Hindlimb muscle (tissue), 1 donor: ENCODE results near the gene CHN1. TPM values are rescaled to one million over a fixed set of nuclear protein-coding genes. Genes with fewer than 3 reads are reported as not detected.

Experiments
- DNase-seq: peaks from one replicate; pipeline ENCODE4 v3.0.0-alpha.2; 2013
- polyA plus RNA-seq: library from polyadenylated mRNA; unstranded; fragments of 120-200 nt; gene quantifications from one replicate; pipeline ENCODE4 v1.2.1, GENCODE V29; 2013; ENCODE audit not compliant: insufficient read length

Gene CHN1
- polyA plus RNA-seq, 1 donor, result 13.2 TPM

DNA sequence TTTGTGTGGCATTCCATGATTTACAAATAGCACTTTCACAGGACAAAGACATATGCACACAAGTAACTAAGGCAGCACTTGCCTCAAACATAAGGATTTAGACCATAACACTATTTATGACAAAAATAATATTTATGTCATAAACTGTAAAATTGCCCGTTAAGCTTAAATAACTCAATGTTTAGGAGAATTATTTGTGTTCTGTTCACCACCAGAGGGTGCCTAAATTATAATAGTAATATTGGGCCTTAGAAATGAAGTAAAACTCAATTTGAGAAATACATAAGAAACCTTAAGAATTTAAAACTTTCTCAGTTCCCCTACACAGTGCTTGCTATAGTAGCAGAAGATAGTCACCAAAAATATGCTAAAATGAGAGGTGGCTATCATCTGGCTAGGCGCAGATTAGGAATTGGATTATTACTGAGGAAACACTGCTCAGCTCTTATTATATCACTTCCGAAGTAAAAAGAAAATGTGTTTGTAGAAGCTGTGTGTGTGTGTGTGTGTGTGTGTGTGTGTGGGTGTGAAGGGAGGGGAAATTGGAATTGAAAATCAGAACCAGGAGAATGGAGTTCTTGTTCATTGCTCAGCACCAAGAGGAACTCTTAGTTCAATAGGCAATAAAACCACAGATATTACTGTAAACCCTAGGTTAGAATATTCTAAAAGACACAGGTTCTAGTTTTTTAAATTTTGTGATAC lies 4.9 kb upstream of the CHN1 start:
- DNase-seq, result no peak

DNA sequence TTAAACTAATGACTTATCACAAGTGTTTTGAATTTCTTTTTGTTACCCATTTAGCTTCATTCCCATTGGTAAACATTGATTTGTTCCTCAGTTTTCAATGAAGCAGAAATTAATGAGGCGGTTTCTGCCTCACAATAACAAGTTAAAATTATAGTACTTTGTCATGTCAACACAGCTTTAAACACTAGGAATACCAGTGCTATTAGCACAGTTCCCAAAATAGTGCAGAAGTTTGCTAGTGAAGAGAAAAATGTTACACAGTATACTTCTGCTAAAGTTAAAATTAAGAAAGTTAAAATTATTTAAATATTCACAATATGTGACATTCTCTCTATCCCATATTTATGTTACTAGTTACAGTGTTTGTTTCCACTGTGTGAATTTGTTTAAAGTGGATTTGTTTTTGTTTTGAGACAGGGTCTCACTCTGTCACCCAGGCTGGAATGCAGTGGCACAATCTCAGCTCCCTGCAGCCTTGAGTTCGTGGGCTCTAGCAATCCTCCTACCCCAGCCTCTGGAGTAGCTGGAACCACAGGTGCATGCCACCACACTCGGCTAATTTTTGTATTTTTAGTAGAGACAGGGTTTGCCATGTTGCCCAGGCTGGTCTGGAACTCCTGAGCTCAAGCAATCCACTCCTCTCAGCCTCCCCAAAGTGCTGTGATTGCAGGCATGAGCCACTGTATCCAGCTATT lies 3.8 kb upstream of the CHN1 start:
- no peak for DNase-seq

DNA sequence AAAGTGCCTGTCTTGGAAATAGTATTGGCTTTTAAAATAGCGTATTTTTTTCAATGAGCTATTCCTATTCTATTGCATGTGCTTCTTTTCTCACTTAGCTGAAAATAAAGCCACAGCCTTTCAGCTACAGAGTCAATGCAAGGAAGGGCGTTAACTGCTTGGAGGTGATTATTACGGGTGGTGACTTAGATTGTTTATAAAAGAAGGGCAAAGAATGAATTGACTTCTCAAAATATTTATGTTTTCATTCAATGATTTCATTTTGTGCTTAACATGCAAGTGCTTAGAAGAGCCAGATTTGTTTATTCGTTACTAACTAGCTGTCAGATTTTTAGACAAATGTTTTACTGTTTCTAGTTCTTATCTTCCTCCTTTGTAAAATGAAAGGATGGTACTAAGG lies 2.8 kb upstream of the CHN1 start:
- DNase-seq, result no peak

DNA sequence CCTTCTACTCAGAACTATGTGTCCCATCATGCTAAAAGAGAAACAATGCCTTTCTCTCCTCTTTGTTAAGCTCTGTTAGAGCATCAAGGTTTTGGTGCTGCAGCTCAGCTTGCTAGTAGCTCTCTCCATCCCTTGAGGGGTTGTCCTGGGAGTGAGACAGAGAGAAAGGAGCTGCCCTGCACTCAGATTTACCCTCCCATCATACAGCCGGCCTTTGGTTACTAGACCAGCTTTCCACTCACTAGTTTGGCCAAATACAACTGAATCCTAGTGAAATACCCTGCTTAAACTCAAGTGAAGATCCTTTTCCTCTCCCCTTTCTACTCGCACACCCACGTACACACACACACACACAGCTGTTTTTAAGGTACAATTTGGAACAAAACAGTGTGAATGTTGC lies 2.3 kb upstream of the CHN1 start:
- no peak for DNase-seq

DNA sequence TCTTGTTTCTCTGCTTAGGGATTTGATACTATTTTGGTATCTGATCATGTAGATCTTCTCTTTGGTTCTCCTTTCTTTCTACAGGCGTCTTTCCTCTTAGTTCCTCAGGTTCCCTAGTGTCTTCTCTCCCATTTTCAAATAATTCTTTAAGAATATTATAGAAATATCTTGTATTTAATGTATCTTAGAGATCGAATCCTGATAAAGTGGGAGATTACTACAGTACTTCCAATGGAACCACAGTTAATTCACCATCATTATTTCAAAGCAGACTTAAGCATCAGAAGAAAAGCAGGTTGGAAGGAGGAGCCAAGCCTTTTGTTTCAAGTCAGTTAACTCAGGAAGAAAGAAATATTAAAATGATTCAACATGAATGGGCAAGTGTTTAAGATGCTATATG lies 1.1 kb upstream of the CHN1 start:
- no peak for DNase-seq

DNA sequence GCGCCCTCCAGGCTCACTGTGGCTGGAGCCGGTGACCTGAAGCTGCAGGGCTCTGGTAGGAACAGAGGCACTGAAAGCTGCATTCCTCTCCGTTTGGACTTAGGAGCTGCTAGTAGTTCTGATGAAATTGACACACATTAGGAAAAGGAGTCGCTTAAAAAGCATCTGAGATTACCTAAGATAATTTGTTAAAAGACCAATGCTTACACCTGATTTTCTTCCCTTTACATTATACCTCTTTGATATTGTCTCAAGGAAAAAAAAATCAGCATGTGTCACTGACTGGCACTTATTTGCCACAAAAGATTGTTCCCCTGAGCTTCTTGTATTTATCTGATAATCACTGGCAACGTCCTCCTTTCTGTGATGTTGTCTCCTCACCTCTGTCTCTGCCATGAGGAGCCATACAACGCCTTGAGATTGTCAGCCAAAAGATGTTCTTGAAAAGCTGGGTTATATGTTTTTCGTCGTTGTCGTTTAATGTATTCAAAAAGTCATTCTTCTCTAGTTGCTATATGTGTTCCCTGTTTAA lies 618 bp upstream of the CHN1 start:
- no peak for DNase-seq

DNA sequence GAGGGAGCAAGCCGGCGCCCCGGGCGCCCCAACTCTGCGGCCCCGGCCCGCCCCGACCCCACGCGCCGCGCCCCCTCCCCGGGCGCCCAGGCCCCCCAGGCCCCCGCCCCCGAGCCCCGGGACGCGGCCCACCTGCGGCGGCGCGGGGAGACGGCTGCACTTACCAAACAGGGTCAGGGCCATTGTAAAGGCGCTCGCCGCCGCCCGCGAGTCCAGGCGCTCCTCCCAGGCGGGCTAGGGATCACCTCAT lies 526 bp downstream of the CHN1 start:
- no peak for DNase-seq

DNA sequence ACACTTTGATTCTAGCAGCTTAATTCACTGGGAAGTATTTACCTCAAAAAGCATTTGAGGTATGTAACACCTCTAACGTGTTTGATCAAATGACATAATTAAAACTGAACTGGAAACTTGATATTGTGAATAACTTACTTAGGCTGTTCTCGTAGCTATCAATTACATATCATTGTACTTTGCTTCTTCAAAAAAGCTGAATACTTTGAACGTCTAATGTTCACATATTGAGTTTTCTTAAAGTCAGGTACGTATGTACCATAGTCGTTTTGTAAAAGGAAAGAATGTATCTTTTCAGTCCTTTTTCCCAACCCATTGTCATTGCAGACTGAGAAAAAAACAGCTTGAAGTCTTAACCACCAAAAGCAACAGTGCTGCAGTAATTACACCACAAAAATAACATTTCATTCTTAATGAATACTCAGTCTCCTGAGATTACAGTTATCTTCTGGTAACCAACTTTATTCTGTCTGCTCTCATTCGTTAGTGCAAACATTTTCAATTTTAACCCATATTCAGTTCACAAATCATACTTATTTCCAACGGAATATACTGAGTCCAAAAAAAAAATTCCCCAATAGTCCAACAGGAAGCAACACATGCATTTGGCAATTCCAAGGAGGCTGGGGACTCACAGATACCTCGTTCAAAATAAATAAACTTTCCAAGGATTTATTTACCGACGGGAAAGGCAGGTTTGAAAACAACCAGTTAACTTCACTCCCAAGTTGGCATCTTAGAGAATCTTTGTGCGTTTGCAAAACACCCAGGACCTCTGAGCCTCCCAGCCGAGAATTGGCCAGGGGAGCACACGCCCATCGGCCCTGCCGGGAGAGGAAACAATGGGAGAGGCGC lies 1.1 kb downstream of the CHN1 start:
- no peak for DNase-seq

DNA sequence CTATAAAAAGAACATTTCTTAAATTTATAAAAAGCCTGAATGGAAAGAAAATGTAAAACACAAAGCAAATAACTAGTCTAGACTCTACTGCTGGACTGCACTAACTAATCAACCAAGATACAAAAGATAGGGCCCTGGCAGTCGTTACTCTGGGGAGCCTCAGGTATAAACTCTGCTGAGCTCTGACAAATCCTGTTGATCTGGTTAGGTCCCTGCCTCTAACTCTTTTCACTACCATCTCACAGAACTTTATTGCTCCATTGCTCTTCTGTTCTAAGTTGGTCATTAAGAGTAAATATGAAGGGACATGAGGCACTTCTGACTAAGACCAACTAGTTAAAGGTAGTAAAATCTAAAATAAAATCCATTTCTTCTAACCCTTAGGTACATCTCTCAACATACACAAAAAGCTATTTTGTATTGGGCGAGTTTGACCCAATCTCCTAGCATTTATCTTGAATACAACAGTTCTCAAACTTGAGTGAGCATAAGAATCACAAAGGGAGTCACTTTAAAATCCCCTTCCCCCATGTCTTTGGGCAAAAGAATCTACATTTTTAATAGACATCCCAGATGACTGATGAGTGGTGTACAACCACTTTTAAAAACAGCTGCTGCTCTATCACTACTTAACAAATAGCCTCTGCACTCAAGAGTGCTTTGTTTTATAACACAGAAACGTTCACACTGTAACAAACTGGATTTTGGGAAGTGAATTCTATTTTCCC lies 2.5 kb downstream of the CHN1 start:
- no peak for DNase-seq

DNA sequence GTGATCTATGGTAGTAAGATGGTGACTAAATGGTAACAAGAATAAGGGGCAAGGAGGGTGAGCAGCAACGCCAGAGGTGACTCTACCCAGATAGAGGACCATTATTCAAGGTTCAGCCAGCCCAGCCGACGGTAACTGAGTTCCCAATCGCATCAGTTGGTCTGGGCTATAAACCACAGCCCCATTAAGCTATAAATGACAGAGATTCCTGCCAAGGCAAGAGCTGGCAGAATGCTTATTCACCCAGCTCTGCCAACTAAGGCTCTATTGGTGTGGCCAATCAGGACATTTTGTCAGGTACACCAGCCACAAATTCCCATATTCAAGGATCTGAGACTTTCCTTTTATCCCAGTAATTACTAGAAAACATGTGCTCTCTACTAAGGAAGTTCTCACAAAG lies 3.6 kb downstream of the CHN1 start:
- DNase-seq, result no peak

DNA sequence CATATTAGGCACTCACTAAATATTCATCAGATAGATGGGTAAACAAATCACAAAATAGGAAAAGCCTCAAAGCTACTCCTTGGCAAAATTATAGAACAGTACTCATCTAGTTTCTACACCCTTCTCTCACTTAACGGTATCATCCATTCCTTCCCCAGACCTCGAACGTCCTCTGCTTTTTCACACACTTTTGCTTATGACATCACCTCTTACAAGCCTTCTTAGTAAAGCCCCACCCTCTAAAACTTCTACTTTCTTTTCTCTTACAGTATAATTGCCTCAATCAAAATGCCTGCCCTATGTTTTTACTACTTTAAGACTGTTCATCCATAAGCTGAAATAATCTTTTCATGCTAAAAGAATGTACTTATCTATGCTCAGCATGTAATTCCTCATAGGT lies 8.1 kb downstream of the CHN1 start:
- DNase-seq, result no peak

DNA sequence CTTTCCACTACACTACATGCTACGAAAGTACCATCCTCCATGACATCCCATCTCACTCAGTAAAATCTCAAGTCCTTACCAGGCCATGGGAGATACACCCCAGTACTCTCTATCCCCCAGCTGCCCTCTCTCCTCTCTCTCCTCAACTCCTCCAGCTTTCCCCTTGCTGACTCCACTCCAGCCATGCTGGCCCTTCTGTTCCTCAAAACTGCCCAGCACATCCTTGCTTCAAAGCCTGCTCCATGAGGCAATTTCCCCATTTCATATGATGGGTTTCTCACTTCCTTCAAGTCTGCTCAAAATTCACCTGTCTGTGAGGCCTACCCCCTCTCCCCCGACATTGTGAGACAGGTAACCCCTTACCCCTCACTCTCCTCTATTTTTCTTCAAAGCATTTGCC lies 8.6 kb downstream of the CHN1 start:
- DNase-seq, result no peak

DNA sequence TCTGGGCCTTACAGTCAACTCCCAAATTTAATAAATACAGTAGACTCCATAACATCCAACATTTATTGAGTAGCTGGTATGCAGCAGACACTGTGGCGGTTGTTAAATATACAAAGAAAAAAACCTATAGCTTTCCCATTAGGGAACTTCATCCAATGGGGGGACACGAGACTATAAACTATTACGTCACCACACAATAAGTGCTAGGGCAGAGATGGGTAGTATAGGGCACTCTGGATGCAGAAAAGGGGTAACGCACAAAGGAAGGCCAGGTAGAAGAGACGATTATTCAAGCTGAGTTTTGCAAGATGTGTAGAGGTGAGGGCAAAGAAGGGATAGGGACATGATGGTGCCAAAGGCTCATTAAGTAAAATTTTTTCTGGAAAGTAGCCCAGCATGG lies 10.8 kb downstream of the CHN1 start:
- no peak for DNase-seq

DNA sequence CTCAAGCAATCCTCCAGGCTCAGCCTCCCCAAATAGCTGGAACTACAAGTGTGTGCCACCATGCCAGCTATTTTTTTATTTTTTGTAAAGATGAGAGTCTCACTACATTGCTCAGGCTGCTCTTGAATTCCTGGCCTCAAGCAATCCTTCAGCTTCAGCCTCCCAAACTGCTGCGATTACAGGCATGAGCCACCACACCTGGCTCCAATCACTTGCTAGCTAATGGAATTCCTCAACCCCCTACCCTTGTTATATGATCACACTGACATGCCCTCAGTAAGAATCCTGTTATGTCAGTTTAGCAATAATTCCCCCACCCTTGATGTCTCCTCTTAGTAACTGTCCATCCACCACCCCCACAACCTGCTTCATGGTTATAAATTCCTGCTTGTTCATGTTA lies 12.3 kb downstream of the CHN1 start:
- no peak for DNase-seq

DNA sequence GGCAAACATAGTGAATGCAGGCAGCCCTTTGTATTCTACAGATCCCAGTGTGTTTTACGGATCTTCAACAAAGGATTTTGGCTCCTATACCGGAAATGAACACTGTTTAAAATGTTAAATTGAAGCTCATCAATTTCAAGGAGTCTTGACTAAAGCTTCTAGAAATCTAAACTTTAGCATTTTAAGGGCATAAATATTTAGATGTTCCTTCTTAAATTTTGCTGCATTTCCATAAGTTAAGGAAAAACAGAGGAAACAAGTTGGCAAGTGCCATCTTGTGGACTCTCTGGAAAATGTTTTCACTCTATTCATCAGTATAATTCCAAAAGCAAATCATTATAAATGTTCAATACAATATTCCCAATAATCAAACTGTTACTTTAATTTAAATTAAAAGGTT lies 19.6 kb downstream of the CHN1 start:
- DNase-seq, result no peak

DNA sequence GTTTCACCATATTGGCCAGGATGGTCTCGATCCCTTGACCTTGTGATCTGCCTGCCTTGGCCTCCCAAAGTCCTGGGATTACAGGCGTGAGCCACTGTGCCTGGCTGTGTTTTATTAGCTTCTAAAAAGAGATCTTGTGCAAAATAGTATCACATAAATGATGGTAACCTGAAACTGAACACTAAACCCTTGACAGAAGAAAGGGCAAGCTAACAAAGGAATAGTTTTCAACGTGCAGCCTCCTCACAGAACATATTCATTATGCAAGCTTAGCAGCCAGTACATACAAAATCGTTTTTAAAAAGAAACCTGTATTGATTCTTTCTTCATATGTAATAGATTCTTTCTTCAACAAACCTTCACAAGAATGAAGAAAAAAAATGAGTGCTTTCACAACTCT lies 20.6 kb downstream of the CHN1 start:
- no peak for DNase-seq

DNA sequence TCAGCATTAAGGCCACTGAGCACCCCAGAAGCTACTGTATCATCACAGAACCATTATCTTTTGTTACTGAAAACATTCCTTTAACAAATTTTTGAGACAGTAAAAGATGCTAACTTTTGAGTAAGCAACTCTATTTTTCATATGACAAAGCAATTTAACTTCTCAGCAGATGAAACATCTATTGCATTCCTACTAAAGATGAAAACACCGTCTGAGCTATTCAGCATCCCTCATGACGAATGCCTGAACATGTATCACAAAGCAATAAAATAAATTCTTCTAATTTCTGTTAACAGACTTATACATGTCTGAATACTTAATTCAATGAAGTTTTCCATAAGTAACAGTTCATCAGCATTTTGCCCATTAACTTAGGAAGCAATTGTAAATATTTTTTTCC lies 23.9 kb downstream of the CHN1 start:
- no peak for DNase-seq

DNA sequence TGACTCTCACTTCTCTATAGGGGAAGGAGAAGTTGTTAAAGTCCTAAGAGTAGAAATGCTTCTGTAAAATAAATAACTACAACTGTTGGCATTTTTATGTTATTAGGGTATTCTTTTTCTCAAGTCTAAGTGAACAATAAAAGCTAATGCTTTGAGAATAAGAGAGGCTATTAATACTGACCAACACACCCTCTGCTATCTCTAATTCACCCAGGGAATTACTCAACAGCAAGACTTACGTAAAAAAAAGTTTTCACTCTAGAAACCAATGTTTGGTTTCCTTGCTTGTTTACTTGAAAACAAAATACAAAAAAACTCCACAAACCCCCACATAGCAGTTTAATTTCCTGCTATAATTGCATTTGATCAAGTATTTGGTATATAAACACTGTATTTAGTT lies 25.2 kb downstream of the CHN1 start:
- DNase-seq, result no peak

DNA sequence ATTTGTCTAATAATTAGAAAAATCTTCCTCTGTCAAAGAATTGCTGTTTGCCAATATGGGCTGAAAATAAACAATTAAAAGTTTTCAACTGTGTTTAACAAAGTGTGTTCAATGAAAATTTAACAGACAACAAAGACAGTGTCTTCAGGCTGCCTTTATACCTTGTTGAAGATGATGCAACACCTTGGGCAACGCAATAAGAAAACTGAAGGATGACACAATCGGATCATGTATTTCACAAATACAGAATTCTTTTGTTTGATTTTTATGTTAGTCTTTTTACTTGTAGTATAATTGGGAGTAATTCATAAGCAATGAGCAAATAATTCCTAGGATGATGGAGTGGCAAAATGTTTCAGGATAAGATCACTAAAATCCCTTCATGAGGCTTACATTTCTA lies 27.8 kb downstream of the CHN1 start:
- no peak for DNase-seq

DNA sequence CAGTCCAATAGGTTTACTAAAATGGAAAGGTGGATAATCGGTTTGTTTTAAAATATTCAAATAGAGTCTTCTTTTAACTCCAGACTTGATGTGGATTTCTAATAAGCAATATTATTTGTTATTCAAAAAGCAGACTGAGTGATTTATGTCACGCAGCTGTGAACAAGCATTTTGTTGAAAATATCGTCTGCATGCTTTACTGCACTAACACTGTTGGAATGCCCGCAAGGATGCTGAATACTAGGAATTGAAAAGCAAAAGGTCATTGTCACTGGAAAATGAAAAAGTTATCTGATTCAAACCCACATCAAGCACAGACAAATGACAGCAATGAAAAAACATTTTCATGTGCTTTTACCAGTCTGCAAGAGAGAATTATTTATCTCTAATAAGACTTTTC lies 31.1 kb downstream of the CHN1 start:
- no peak for DNase-seq

DNA sequence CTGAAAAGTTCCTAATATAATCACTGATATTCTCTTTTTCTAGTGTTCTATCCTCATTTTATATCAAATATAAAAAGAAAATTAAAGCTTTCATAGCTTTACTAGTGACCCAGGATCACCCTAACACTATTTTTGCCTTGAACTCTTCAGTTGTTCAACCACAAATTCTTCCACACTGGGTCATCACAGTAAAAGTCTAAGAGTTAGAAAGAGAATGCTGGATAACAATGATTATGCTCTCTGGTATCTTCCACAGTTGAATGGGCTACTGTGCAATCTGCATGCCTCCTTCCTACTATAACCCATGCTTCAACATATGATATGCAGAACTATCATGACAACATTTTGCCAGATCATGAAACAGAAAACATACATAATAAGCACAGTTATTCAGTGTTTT lies 32.3 kb downstream of the CHN1 start:
- no peak for DNase-seq

DNA sequence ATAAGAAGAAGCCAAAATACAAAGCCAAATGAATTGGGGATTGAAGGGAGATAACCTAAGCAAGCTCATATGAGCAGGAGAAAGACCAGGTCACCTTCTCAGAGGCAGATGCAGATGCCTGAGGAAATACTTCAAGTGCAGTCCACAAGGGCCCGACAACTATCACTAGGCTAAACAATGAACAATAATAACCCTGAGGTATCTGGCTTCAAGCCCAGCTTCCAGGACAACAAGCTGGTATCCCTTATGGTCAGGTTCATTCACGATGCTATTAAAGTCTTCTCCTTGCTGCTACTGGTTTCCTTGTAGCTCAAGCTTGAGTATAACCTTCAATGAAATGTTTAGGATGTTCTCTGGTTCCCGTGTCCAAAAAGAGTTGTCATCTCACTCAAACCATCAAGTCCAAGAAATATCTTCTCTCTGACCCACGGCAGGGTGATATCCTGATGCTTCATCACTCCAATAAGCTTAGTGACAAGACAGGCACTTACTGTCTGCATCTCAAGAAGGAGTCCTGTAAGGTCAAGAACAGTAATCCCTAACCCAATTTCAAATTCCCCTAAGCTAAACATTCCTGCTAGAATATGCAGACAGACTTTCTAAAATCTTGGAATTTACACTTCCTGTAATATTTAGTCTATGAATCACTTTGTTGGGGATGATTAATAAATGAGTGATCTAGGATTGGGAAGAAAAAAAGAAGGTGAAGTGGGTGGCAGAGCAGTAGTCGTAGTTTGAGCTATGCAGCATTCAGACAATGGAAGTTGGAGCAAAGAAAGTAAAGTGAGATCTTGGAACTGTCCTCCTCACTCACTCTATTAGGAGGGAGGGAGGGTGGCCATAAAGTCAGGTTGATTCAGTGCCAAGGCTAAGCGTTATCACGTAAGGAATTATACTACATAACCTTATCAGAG lies 33.1 kb downstream of the CHN1 start:
- DNase-seq, result no peak
